K562 (cell line): ENCODE results near the gene HS3ST5.

ENCODE experiments used
- GABPA ChIP-seq: fragments of 200-800 bp; sonication (Bioruptor generic); conservative IDR thresholded peaks from 2 replicates; pipeline ENCODE4 v1.6.1; 2016; ENCODE audit warnings: low read depth, missing genetic modification characterization, missing compliant biosample characterization
- HBP1 ChIP-seq: fragments of 450-650 bp; formaldehyde crosslinking; IDR thresholded peaks from 2 replicates; pipeline ENCODE4 v1.4.0; 2022; ENCODE audit warnings: missing genetic modification characterization
- RAD21 ChIP-seq, 2 experiments: fragments of 250-450 bp in 1 of 2; fragments of 450-650 bp in 1 of 2; sonication (Bioruptor Pico) in 1 of 2; formaldehyde crosslinking in 1 of 2; IDR thresholded peaks in 1 of 2; conservative IDR thresholded peaks in 1 of 2; 2 replicates each; pipeline versions ENCODE4 v1.4.0 to v1.8.0; 2020 to 2022; ENCODE audit warnings: mild to moderate bottlenecking in 2 of 2, moderate library complexity in 1 of 2
- RHOXF2B ChIP-seq: fragments of 250-450 bp; sonication (Bioruptor Pico); conservative IDR thresholded peaks from 2 replicates; pipeline ENCODE4 v1.5.1; 2021
- TAF1 ChIP-seq: IDR thresholded peaks from 2 replicates; pipeline ENCODE4 v1.6.1; 2011; ENCODE audit warnings: mild to moderate bottlenecking, low read length, moderate library complexity; ENCODE audit not compliant: insufficient read depth, control insufficient read depth, severe bottlenecking; ENCODE audit errors: extremely low read depth
- ZNF282 ChIP-seq: sonication (generic); formaldehyde crosslinking; IDR thresholded peaks from 2 replicates; pipeline ENCODE4 v1.8.1; 2023; ENCODE audit warnings: missing genetic modification reagents
- TF ChIP-seq, protein P1 (sequence below): sonication (generic); formaldehyde crosslinking; IDR thresholded peaks from 2 replicates; pipeline ENCODE4 v1.9.0; 2022; ENCODE audit warnings: mild to moderate bottlenecking, missing genetic modification reagents

DNA sequence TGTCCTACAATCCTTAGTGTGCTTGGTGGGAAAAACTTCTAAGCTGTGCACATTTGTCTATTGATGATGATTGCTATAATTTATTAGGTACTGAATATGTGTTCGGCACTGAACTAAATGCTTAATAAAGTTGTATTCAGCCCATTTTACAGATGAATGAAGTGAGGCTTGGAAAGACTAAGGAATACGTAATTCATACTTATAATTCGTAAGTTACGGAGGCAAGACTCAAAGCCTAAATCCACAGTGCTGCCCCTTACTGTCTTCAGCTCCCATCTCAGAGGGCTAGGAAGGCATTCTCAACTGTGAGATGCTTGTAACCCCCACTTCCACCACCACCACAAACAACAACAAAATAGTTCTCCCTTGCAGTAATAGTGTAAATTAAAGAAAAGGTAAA lies 171.3 kb downstream of the HS3ST5 start:
- TF ChIP-seq, protein P1, sequence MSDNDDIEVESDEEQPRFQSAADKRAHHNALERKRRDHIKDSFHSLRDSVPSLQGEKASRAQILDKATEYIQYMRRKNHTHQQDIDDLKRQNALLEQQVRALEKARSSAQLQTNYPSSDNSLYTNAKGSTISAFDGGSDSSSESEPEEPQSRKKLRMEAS (CRISPR knock-in tag), result no peak
- TF ChIP-seq TAF1 (no peak), RAD21 (CRISPR knock-in tag; conservative IDR thresholded peaks at IDR 0.05 in 1 of 2, IDR thresholded peaks at IDR 0.05 in 1 of 2) (no peak), ZNF282 (CRISPR knock-in tag) (no peak), HBP1 (CRISPR knock-in tag) (no peak), GABPA (no peak), RHOXF2B (CRISPR knock-in tag) (no peak)
